PC-3 (cell line): ENCODE data around the gene CYB5R3.
"Not testable (repeated sequence)": the region's sequence is repeated elsewhere in the genome, so short reads cannot be mapped to it uniquely, and the experiment has no call there.

Experiments used
- CTCF ChIP-seq: fragments of 300-600 bp; sonication (generic); conservative IDR thresholded peaks from 2 replicates; pipeline ENCODE4 v1.5.1; 2017; ENCODE audit warnings: antibody characterized with exemption, low read depth, mild to moderate bottlenecking, low read length
- EZH2 ChIP-seq: fragments of 300-600 bp; sonication (generic); IDR thresholded peaks from one replicate; pipeline ENCODE4 v1.6.1; 2017; ENCODE audit warnings: antibody characterized with exemption, mild to moderate bottlenecking, low read length; ENCODE audit not compliant: unreplicated experiment

DNA sequence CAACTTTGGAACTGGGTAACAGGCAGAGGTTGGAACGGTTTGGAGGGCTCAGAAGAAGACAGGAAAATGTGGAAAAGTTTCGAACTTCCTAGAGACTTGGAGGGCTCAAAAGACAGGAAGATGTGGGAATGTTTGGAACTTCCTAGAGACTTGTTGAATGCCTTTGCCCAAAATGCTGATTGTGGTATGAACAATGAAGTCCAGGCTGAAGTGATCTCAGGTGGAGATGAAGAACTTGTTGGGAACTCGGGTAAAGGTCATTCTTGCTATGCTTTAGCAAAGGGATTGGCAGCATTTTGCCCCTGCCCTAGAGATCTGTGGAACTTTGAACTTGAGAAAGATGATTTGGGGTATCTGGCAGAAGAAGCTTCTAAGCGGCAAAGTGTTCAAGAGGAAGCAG is 28.7 kb upstream of the CYB5R3 start:
- TF ChIP-seq EZH2, CTCF: not testable (repeated sequence)
